Keratinocyte (primary cell): Measurements from ENCODE around the gene GAB1. TPM values are rescaled to one million over a fixed set of nuclear protein-coding genes. Genes with fewer than 3 reads are reported as not detected.

Experiments
- DNase-seq: peaks from one replicate; pipeline ENCODE4 v3.0.0-alpha.2; 2011; ENCODE audit warnings: low read depth, missing footprints, low spot score
- FAIRE-seq: peaks from 2 replicates; lab custom pipeline; 2011; peaks lifted over from hg19 to GRCh38; lab: Jason Lieb, UNC
- H2AFZ ChIP-seq: 2 replicates; pipeline ENCODE4 v1.6.0; 2012; ENCODE audit warnings: low read length, control low read depth, inconsistent platforms; ENCODE audit not compliant: control insufficient read depth
- H3K27ac ChIP-seq: 2 replicates; pipeline ENCODE4 v1.5.1; 2011; ENCODE audit warnings: low read length; ENCODE audit not compliant: control insufficient read depth, insufficient read depth
- H3K27me3 ChIP-seq: 3 replicates; pipeline ENCODE4 v1.6.0; 2011; ENCODE audit warnings: low read length; ENCODE audit not compliant: control insufficient read depth, insufficient read depth; ENCODE audit errors: extremely low read depth
- H3K36me3 ChIP-seq, 2 experiments: 2 replicates in 1 of 2; 3 replicates in 1 of 2; pipeline ENCODE4 v1.5.1; 2011; ENCODE audit warnings: low read length in 2 of 2, mild to moderate bottlenecking in 1 of 2; ENCODE audit not compliant: control insufficient read depth in 2 of 2, insufficient read depth in 2 of 2; ENCODE audit errors: extremely low read depth in 1 of 2
- H3K4me1 ChIP-seq: 3 replicates; pipeline ENCODE4 v1.5.1; 2011; ENCODE audit warnings: low read length; ENCODE audit not compliant: control insufficient read depth, insufficient read depth; ENCODE audit errors: extremely low read depth
- H3K4me2 ChIP-seq: 3 replicates; pipeline ENCODE4 v1.6.0; 2011; ENCODE audit warnings: low read depth, low read length; ENCODE audit not compliant: control insufficient read depth, insufficient read depth; ENCODE audit errors: extremely low read depth
- H3K4me3 ChIP-seq, 3 experiments: fragments of 200-600 bp in 1 of 3; sonication (generic) in 1 of 3; 2 replicates in 2 of 3; 3 replicates in 1 of 3; pipeline ENCODE4 v1.5.1; 2011 to 2016; ENCODE audit warnings: low read length in 3 of 3, mild to moderate bottlenecking in 3 of 3, control low read depth in 2 of 3, inconsistent platforms in 1 of 3, low read depth in 1 of 3, mixed read lengths in 1 of 3, mixed run types in 1 of 3, moderate library complexity in 1 of 3; ENCODE audit not compliant: control insufficient read depth in 2 of 3, insufficient read depth in 2 of 3; ENCODE audit errors: extremely low read depth in 1 of 3
- H3K79me2 ChIP-seq: 2 replicates; pipeline ENCODE4 v1.6.0; 2012; ENCODE audit warnings: low read length; ENCODE audit not compliant: control insufficient read depth, insufficient read depth
- H3K9ac ChIP-seq: 3 replicates; pipeline ENCODE4 v1.6.0; 2011; ENCODE audit warnings: low read length; ENCODE audit not compliant: control insufficient read depth, insufficient read depth; ENCODE audit errors: extremely low read depth
- H3K9me1 ChIP-seq: 3 replicates; pipeline ENCODE4 v1.6.0; 2011; ENCODE audit warnings: low read length; ENCODE audit not compliant: control insufficient read depth, insufficient read depth; ENCODE audit errors: extremely low read depth
- H3K9me3 ChIP-seq: 2 replicates; pipeline ENCODE4 v1.5.1; 2012; ENCODE audit warnings: low read depth, low read length; ENCODE audit not compliant: control insufficient read depth
- H4K20me1 ChIP-seq: 3 replicates; pipeline ENCODE4 v1.6.0; 2011; ENCODE audit warnings: low read length; ENCODE audit not compliant: control insufficient read depth, insufficient read depth; ENCODE audit errors: extremely low read depth
- EZH2 ChIP-seq: IDR thresholded peaks from one replicate; pipeline ENCODE4 v1.6.1; 2012; ENCODE audit warnings: inconsistent platforms, mild to moderate bottlenecking, low read length, moderate library complexity
- dilution Hi-C: fragments of 300-500 bp; cut with MboI; formaldehyde crosslinking; loops from one replicate; pipeline ENCODE4 v1.7.0; 2020; ENCODE audit warnings: low sequenced_read_pairs; ENCODE audit not compliant: extremely low pct_ligation_motif_present
- polyA plus RNA-seq, 5 experiments: library from polyadenylated mRNA; depleted of rRNA in 3 of 5; stranded (reverse) in 3 of 5; stranded (forward) in 1 of 5; unstranded in 1 of 5; fragments of >200 nt; gene quantifications; 1 replicate in 1 of 5; 2 replicates in 3 of 5; 3 replicates in 1 of 5; pipeline versions ENCODE4 v1.2.1 to v1.2.3, GENCODE V29; 2011 to 2012; ENCODE audit warnings: missing spikeins in 2 of 5, low read depth in 1 of 5, low replicate concordance in 1 of 5
- TF ChIP-seq, protein P1 (sequence below), 3 experiments: IDR thresholded peaks in 1 of 3; conservative IDR thresholded peaks in 1 of 3; optimal IDR thresholded peaks in 1 of 3; 2 replicates in 2 of 3; 3 replicates in 1 of 3; pipeline versions ENCODE3 to v1.5.1; 2011; ENCODE audit warnings: low read length in 3 of 3, mild to moderate bottlenecking in 3 of 3, moderate library complexity in 2 of 3, control low read depth in 1 of 3, inconsistent platforms in 1 of 3; ENCODE audit not compliant: insufficient read depth in 2 of 3; ENCODE audit errors: extremely low read depth in 1 of 3

Gene GAB1
- polyA plus RNA-seq, 1 donor (not counting 4 experiments of a cell fraction or from before 2014, with no cell fraction given): 11.0 TPM

- Histone ChIP-seq H3K9ac (no peak overlapping the region), H3K4me1 (no peaks in the 10 kb centered on the region), H3K27ac (no peak overlapping the region), H3K79me2 (no peaks in the 10 kb centered on the region), H3K36me3 (peaks cover 0 to 5% of the 10 kb centered on the region in 2 experiments), H2AFZ (no peak overlapping the region), H3K27me3 (no peaks in the 10 kb centered on the region), H3K9me1 (no peaks in the 10 kb centered on the region), H4K20me1 (no peaks in the 10 kb centered on the region), H3K9me3 (no peaks in the 10 kb centered on the region), H3K4me3 (no peak overlapping the region), H3K4me2 (no peak overlapping the region)
- no peak for TF ChIP-seq EZH2
- TF ChIP-seq, protein P1, sequence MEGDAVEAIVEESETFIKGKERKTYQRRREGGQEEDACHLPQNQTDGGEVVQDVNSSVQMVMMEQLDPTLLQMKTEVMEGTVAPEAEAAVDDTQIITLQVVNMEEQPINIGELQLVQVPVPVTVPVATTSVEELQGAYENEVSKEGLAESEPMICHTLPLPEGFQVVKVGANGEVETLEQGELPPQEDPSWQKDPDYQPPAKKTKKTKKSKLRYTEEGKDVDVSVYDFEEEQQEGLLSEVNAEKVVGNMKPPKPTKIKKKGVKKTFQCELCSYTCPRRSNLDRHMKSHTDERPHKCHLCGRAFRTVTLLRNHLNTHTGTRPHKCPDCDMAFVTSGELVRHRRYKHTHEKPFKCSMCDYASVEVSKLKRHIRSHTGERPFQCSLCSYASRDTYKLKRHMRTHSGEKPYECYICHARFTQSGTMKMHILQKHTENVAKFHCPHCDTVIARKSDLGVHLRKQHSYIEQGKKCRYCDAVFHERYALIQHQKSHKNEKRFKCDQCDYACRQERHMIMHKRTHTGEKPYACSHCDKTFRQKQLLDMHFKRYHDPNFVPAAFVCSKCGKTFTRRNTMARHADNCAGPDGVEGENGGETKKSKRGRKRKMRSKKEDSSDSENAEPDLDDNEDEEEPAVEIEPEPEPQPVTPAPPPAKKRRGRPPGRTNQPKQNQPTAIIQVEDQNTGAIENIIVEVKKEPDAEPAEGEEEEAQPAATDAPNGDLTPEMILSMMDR (optimal IDR thresholded peaks at IDR 0.05 in 1 of 3, IDR thresholded peaks at IDR 0.05 in 1 of 3, conservative IDR thresholded peaks at IDR 0.05 in 1 of 3; ENCODE audit: extremely low read depth in 1 of 3, insufficient read depth in 2 of 3, low read length in 3 of 3): no peak
- FAIRE-seq (no peak), DNase-seq (no peak)
- dilution Hi-C loops: no loop called here
These were observed 118.5 kb downstream of the GAB1 start for GRCh38 chr4:143455211-143455610.

DNA sequence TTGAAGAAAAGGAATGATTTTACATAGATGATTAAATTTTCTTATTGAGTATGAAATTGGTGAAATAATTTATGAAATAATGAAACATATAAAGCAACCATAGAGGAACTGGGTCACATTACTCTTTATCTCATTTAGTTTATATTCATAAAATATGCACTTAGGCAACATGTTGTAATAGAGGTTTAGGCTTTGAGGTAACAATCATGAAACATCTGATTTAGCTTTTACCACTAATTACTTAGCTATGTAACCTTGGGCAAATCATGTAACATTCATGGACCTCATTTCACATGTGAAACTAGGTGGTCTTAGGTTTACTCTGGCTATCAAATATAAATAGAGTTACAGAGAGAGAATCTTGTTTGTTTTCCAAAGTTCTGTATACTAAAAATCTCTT lies 122.3 kb downstream of the GAB1 start:
- H2AFZ ChIP-seq: no peak overlapping the region
- H3K9ac ChIP-seq: no peak overlapping the region
- H3K4me3 ChIP-seq: no peak overlapping the region
- dilution Hi-C loops: no loop called here
- FAIRE-seq: no peak
- TF ChIP-seq, protein P1 (optimal IDR thresholded peaks at IDR 0.05 in 1 of 3, IDR thresholded peaks at IDR 0.05 in 1 of 3, conservative IDR thresholded peaks at IDR 0.05 in 1 of 3; ENCODE audit: extremely low read depth in 1 of 3, insufficient read depth in 2 of 3, low read length in 3 of 3): no peak
- TF ChIP-seq EZH2: no peak
- H3K36me3 ChIP-seq: peaks cover 6 to 10% of the 10 kb centered on the region in 2 experiments
- H3K4me2 ChIP-seq: no peak overlapping the region
- H3K79me2 ChIP-seq: no peaks in the 10 kb centered on the region
- H3K9me1 ChIP-seq: no peaks in the 10 kb centered on the region
- no peaks in the 10 kb centered on the region for H3K4me1 ChIP-seq
- no peaks in the 10 kb centered on the region for H3K27me3 ChIP-seq
- H3K27ac ChIP-seq: no peak overlapping the region
- DNase-seq: no peak
- no peaks in the 10 kb centered on the region for H3K9me3 ChIP-seq
- no peaks in the 10 kb centered on the region for H4K20me1 ChIP-seq
